Transverse colon (tissue), 4 donors: ENCODE measurements around the gene MRPS9.

ENCODE experiments used
- EP300 ChIP-seq: sonication (generic); formaldehyde crosslinking; IDR thresholded peaks from one replicate; pipeline ENCODE4 v1.6.1; 2017; ENCODE audit warnings: antibody characterized with exemption, low read depth
- POLR2A ChIP-seq: fragments of 450-650 bp; IDR thresholded peaks from one replicate; pipeline ENCODE4 v1.6.1; 2016; ENCODE audit warnings: antibody characterized with exemption, mild to moderate bottlenecking, moderate library complexity
- POLR2AphosphoS5 ChIP-seq, 3 donors: sonication (generic); formaldehyde crosslinking; IDR thresholded peaks; one replicate each; pipeline ENCODE4 v1.6.1; 2016; ENCODE audit warnings: antibody characterized with exemption in 3 of 3
- TF ChIP-seq, protein P1 (sequence below), 5 experiments: fragments of 200-600 bp in 3 of 5; fragments of 450-650 bp in 2 of 5; sonication (generic) in 3 of 5; IDR thresholded peaks; 1 replicate in 2 of 5; 2 replicates in 3 of 5; pipeline ENCODE4 v1.5.1; 2016 to 2017; ENCODE audit warnings: antibody characterized with exemption in 5 of 5, inconsistent platforms in 3 of 5, mild to moderate bottlenecking in 2 of 5, moderate library complexity in 1 of 5

DNA sequence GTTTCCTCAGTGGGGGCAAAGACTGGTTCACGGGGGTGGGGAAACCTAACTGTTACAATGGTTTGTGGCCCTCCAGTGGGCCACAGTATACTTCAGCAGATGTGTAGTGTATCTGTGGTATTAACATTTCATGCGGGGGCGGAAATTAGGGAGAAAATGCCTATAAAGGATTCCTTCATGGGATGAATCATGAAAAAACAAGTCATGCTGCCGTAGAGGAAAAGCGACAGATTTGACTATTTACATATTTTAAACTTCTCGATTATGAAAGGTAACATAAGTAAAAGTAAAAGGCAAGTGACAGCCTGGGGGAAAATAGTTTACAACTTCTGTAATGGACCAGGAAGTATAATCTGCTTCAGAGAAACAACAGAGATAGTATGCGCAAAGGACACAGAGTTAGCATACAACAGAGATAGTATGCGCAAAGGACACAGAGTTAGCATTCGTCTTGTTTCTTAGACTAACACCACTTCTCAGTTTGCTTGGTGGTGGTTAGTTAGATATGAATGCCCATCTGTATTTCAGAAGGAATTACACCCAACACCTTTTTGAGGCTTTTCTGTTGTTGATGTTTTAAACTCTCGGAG, 41.1 kb downstream of the MRPS9 start:
- TF ChIP-seq, protein P1, sequence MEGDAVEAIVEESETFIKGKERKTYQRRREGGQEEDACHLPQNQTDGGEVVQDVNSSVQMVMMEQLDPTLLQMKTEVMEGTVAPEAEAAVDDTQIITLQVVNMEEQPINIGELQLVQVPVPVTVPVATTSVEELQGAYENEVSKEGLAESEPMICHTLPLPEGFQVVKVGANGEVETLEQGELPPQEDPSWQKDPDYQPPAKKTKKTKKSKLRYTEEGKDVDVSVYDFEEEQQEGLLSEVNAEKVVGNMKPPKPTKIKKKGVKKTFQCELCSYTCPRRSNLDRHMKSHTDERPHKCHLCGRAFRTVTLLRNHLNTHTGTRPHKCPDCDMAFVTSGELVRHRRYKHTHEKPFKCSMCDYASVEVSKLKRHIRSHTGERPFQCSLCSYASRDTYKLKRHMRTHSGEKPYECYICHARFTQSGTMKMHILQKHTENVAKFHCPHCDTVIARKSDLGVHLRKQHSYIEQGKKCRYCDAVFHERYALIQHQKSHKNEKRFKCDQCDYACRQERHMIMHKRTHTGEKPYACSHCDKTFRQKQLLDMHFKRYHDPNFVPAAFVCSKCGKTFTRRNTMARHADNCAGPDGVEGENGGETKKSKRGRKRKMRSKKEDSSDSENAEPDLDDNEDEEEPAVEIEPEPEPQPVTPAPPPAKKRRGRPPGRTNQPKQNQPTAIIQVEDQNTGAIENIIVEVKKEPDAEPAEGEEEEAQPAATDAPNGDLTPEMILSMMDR (IDR thresholded peaks at IDR 0.05): no peak
- no peak for TF ChIP-seq POLR2A
- no peak for TF ChIP-seq POLR2AphosphoS5 (IDR thresholded peaks at IDR 0.05)
- no peak for TF ChIP-seq EP300
